IMR-90 (cell line): Measurements from ENCODE around the gene GRPR. TPM values are rescaled to one million over a fixed set of nuclear protein-coding genes. Genes with fewer than 3 reads are reported as not detected.

ENCODE experiments used
- ATAC-seq: fragments of 200-7000 bp; cut with Tn5 transposase; 2 replicates; pipeline ENCODE4 v1.9.1; 2020; ENCODE audit warnings: low read depth, mild to moderate bottlenecking, moderate library complexity
- BruUV-seq: library from RNA; stranded (reverse); fragments of 400-500 nt; replicated peaks from 2 replicates; lab custom pipeline; 2021; lab: Mats Ljungman, UMichigan
- CTCF ChIA-PET: fragments of 300-600 bp; formaldehyde crosslinking; extraction: SDS; loops from one replicate; lab custom pipeline; 2021; ENCODE audit warnings: antibody characterized with exemption; lab: Yijun Ruan, JAX
- POLR2A ChIA-PET: fragments of 300-600 bp; sonication (Branson Sonifier 250); formaldehyde crosslinking; loops from one replicate; lab custom pipeline; 2022; ENCODE audit warnings: antibody characterized with exemption; ENCODE audit not compliant: unreplicated experiment; lab: Charles Lee
- DNase-seq: peaks from one replicate; pipeline ENCODE4 v3.0.0; 2013
- H2AFZ ChIP-seq: replicated peaks from 2 replicates; pipeline ENCODE3; 2013; ENCODE audit warnings: low read length, mild to moderate bottlenecking; ENCODE audit not compliant: poor library complexity
- H2AK5ac ChIP-seq: 2 replicates; pipeline ENCODE4 v1.6.1; 2013; ENCODE audit warnings: low read depth, low read length, inconsistent platforms
- H2AK9ac ChIP-seq: replicated peaks from 2 replicates; pipeline ENCODE3; 2013; ENCODE audit warnings: mild to moderate bottlenecking, low read depth, low read length, moderate library complexity; ENCODE audit not compliant: poor library complexity
- H2BK120ac ChIP-seq: 2 replicates; pipeline ENCODE4 v1.6.1; 2013; ENCODE audit warnings: low read depth, low read length, inconsistent platforms
- H2BK15ac ChIP-seq: 3 replicates; pipeline ENCODE4 v1.6.1; 2013; ENCODE audit warnings: low read depth, low read length, inconsistent platforms
- H2BK20ac ChIP-seq: 2 replicates; pipeline ENCODE4 v1.6.1; 2013; ENCODE audit warnings: low read depth, mild to moderate bottlenecking, inconsistent platforms, low read length, moderate library complexity
- H2BK5ac ChIP-seq: 2 replicates; pipeline ENCODE4 v1.6.1; 2013; ENCODE audit warnings: mild to moderate bottlenecking, low read depth, low read length, inconsistent platforms; ENCODE audit not compliant: poor library complexity, severe bottlenecking
- H3K14ac ChIP-seq: replicated peaks from 2 replicates; pipeline ENCODE4 v1.6.1; 2013; ENCODE audit warnings: low read depth, low read length, inconsistent platforms
- H3K18ac ChIP-seq: 2 replicates; pipeline ENCODE4 v1.6.1; 2013; ENCODE audit warnings: low read depth, low read length, control low read depth
- H3K23ac ChIP-seq: 2 replicates; pipeline ENCODE4 v1.6.1; 2013; ENCODE audit warnings: low read depth, low read length, inconsistent platforms
- H3K27ac ChIP-seq: 2 replicates; pipeline ENCODE4 v1.5.1; 2013; ENCODE audit warnings: mild to moderate bottlenecking, control low read depth, low read length; ENCODE audit not compliant: insufficient read depth
- H3K27me3 ChIP-seq: 2 replicates; pipeline ENCODE4 v1.6.1; 2013; ENCODE audit warnings: low read length; ENCODE audit not compliant: control insufficient read depth, insufficient read depth
- H3K36me3 ChIP-seq: 2 replicates; pipeline ENCODE4 v1.6.1; 2013; ENCODE audit warnings: low read length, mixed read lengths; ENCODE audit not compliant: control insufficient read depth, insufficient read depth
- H3K4ac ChIP-seq: 2 replicates; pipeline ENCODE4 v1.6.1; 2013; ENCODE audit warnings: low read depth, low read length, inconsistent platforms
- H3K4me1 ChIP-seq: 2 replicates; pipeline ENCODE4 v1.6.1; 2013; ENCODE audit warnings: low read length, mixed read lengths; ENCODE audit not compliant: control insufficient read depth, insufficient read depth
- H3K4me2 ChIP-seq: 2 replicates; pipeline ENCODE4 v1.6.1; 2013; ENCODE audit warnings: low read depth, mild to moderate bottlenecking, control low read depth, low read length, moderate library complexity
- H3K4me3 ChIP-seq: 2 replicates; pipeline ENCODE4 v1.5.1; 2013; ENCODE audit warnings: low read depth, mild to moderate bottlenecking, control low read depth, low read length, moderate library complexity; ENCODE audit not compliant: insufficient read depth
- H3K56ac ChIP-seq: 2 replicates; pipeline ENCODE4 v1.6.1; 2013; ENCODE audit warnings: low read length, inconsistent platforms; ENCODE audit not compliant: insufficient read depth; ENCODE audit errors: extremely low read depth
- H3K79me1 ChIP-seq, 2 experiments: 2 replicates each; pipeline ENCODE4 v1.6.1; 2013; ENCODE audit warnings: low read length in 2 of 2, inconsistent platforms in 1 of 2, low read depth in 1 of 2
- H3K9ac ChIP-seq: 2 replicates; pipeline ENCODE4 v1.6.1; 2013; ENCODE audit warnings: low read depth, low read length, control low read depth
- H3K9me1 ChIP-seq: 2 replicates; pipeline ENCODE4 v1.6.1; 2013; ENCODE audit warnings: low read length, inconsistent platforms; ENCODE audit not compliant: insufficient read depth
- H3K9me3 ChIP-seq: 2 replicates; pipeline ENCODE4 v1.6.1; 2013; ENCODE audit warnings: low read length; ENCODE audit not compliant: control insufficient read depth, insufficient read depth
- H4K20me1 ChIP-seq: 2 replicates; pipeline ENCODE4 v1.6.1; 2013; ENCODE audit warnings: low read length, inconsistent platforms; ENCODE audit not compliant: insufficient read depth
- H4K5ac ChIP-seq: 2 replicates; pipeline ENCODE4 v1.6.1; 2013; ENCODE audit warnings: mild to moderate bottlenecking, low read depth, low read length, control low read depth
- H4K8ac ChIP-seq, 2 experiments: 2 replicates each; pipeline ENCODE4 v1.6.1; 2013; ENCODE audit warnings: low read depth in 2 of 2, low read length in 2 of 2, control low read depth in 1 of 2, inconsistent platforms in 1 of 2
- H4K91ac ChIP-seq: 2 replicates; pipeline ENCODE4 v1.6.1; 2013; ENCODE audit warnings: low read depth, low read length, inconsistent platforms; ENCODE audit not compliant: insufficient read depth
- MAFK ChIP-seq: IDR thresholded peaks from 2 replicates; pipeline ENCODE4 v1.6.1; 2012; ENCODE audit warnings: low read depth, low read length, improper control_type of control experiment
- MXI1 ChIP-seq: IDR thresholded peaks from 2 replicates; pipeline ENCODE4 v1.6.1; 2012; ENCODE audit warnings: low read depth, mild to moderate bottlenecking, low read length, moderate library complexity, borderline replicate concordance
- POLR2A ChIP-seq: IDR thresholded peaks from 2 replicates; pipeline ENCODE4 v1.6.1; 2012; ENCODE audit warnings: mild to moderate bottlenecking, low read depth, low read length
- RCOR1 ChIP-seq: IDR thresholded peaks from 2 replicates; pipeline ENCODE4 v1.6.1; 2012; ENCODE audit warnings: mild to moderate bottlenecking, low read length, improper control_type of control experiment; ENCODE audit not compliant: insufficient replicate concordance
- WGBS, 2 experiments: methylation state at CpG; one replicate each; pipeline versions ENCODE4 v1.1.5 to v1.1.7; 2013; ENCODE audit warnings: missing lambda C conversion rate in 2 of 2; ENCODE audit not compliant: insufficient read length in 1 of 2; ENCODE audit errors: extremely low coverage in 2 of 2; 5-methylcytosine and 5-hydroxymethylcytosine counted together
- dilution Hi-C: fragments of 300-500 bp; cut with HindIII; formaldehyde crosslinking; loops from one replicate; pipeline ENCODE4 v1.14.3; 2018; ENCODE audit warnings: low sequenced_read_pairs; ENCODE audit not compliant: unreplicated experiment
- in situ Hi-C: fragments of 300-500 bp; cut with MboI; formaldehyde crosslinking; loops from 3 replicates; pipeline ENCODE4 v1.14.3; 2019; ENCODE audit warnings: low sequenced_read_pairs, inconsistent platforms, mixed read lengths
- intact Hi-C: fragments of 100-400 bp; cut with micrococcal nuclease; formaldehyde crosslinking; loops from 2 replicates; pipeline ENCODE4 v1.10.0; 2022
- polyA plus RNA-seq, 3 experiments: library from polyadenylated mRNA; depleted of rRNA; stranded (reverse); fragments of >200 nt; gene quantifications; 2 replicates each; pipeline ENCODE4 v1.2.3, GENCODE V29; 2012; ENCODE audit warnings: low replicate concordance in 1 of 3
- total RNA-seq: library from RNA; depleted of rRNA; stranded (reverse); fragments of >200 nt; gene quantifications from 2 replicates; pipeline ENCODE4 v1.2.3, GENCODE V29; 2012

The GRPR gene
- total and polyA plus RNA-seq, 2 of the 4 experiments (the other 2 are of a cell fraction) = 9.2 to 13.6 TPM

GRCh38 chrX:16087076-16087475 is 36.3 kb upstream of the GRPR start:
- Histone ChIP-seq H3K4ac (no peak overlapping the region), H3K36me3 (no peaks in the 10 kb centered on the region), H3K9me3 (no peaks in the 10 kb centered on the region), H3K27ac (no peak overlapping the region), H3K56ac (no peak overlapping the region), H3K4me3 (no peak overlapping the region), H3K4me1 (no peaks in the 10 kb centered on the region), H4K5ac (no peak overlapping the region), H3K18ac (no peak overlapping the region), H3K23ac (no peak overlapping the region), H3K14ac (no peak overlapping the region), H2AK9ac (no peak overlapping the region), H3K27me3 (peaks cover 1% of the 10 kb centered on the region; the same call in 1 of the 2 replicates), H2BK5ac (no peak overlapping the region), H3K9ac (no peak overlapping the region), H2AK5ac (no peak overlapping the region), H2BK120ac (no peak overlapping the region), H4K91ac (no peak overlapping the region), H3K79me1 (no peaks in the 10 kb centered on the region), H2AFZ (no peak overlapping the region), H3K9me1 (no peaks in the 10 kb centered on the region), H4K8ac (no peak overlapping the region), H2BK15ac (no peak overlapping the region), H2BK20ac (no peak overlapping the region), H3K4me2 (no peak overlapping the region), H4K20me1 (no peaks in the 10 kb centered on the region)
- no peak for TF ChIP-seq POLR2A
- no peak for TF ChIP-seq RCOR1
- no peak for TF ChIP-seq MXI1
- no peak for TF ChIP-seq MAFK
- no TSS peak for BruUV-seq
- no peak for ATAC-seq
- intact Hi-C loops = no loop called here
- in situ Hi-C loops = no loop called here
- ChIA-PET POLR2A (no interaction called here), CTCF (no interaction called here)
- DNase-seq = no peak
- no CpG with 5 or more reads among the region's 3 CpGs for WGBS, 2 experiments
- dilution Hi-C loops = no loop called here
